KBM-7 (cell line): ENCODE results near the gene LOXHD1.

ENCODE experiments used
- DNase-seq: peaks from one replicate; pipeline ENCODE4 v3.0.0-alpha.2; 2015
- in situ Hi-C: fragments of 300-500 bp; cut with MboI; formaldehyde crosslinking; loops from 2 replicates; pipeline ENCODE4 v1.14.3; 2020; ENCODE audit warnings: low sequenced_read_pairs, low pct_unique_long_range_greater_than_20kb, mixed read lengths

The LOXHD1 gene

DNA sequence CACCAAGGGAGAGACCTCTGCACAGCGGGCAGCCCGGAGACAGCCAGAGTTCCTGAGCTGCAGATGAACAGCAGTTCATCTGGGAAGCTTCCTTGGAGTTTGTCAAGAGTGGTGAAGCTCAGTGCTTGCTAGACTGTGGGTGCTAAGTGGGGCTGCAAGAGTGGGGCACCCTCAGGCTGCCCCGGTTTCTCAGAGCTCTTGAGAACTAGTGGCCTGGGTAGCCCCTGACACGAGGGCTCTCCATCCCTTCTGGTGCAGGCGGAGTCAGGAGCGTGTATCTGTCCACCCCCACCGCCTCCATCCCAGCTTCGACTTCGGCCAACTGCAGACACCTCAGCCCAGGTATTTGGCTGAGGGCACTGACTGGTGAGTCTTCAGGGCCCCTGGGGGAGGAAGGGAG, 222.0 kb downstream of the LOXHD1 start:
- in situ Hi-C loops: no loop called here
- no peak for DNase-seq

DNA sequence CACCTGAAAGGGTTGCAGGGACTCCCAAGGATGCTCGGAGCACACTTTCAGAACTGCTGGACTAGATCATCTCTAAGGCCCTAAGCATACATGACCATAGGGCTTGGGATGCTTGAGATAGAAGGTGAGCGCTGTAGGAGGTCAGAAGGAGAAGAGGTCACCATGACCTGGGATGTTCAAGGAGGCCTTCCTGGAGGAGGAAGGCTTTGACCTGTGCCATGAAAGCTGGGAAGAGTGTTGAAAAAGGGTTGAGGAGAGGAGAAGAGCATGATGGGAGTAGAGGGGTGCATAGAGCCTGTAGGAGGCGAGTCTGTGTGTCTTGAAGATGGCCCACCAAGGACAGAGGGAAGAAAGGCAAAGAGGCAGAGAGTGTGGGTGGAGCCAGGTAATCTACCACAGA, 222.4 kb downstream of the LOXHD1 start:
- DNase-seq: no peak
- in situ Hi-C loops: no loop called here

DNA sequence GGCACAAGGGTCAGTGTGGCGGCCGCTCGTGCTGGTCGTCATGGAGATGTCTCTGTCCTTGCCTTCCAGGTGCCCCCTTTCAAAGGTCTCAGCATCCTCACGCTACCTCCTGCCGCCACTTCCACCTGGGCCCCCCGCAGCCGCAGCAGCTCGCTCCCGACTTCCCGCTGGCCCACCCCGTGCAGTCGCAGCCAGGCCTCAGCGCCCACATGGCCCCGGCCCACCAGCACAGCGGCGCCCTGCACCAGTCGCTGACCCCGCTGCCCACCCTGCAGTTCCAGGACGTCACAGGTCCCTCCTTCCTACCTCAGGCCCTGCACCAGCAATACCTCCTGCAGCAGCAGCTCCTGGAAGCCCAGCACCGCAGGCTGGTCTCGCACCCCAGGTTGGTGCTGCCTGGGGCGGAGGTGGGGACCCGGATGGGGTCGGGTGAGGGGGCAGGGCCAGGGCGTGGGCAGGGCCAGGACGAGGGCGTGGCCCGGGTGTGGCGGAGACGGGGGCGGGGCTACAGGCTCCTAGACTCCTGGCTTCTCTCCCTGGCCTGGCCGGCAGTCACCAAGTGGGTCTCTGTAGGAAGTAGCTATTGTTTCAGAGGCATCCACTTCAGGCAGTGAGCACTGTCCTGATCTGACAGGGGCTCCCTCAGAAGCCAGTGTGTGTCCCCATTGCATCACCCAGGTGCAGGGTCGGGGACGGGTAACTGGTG, 223.7 kb downstream of the LOXHD1 start:
- in situ Hi-C loops: no loop called here
- no peak for DNase-seq

DNA sequence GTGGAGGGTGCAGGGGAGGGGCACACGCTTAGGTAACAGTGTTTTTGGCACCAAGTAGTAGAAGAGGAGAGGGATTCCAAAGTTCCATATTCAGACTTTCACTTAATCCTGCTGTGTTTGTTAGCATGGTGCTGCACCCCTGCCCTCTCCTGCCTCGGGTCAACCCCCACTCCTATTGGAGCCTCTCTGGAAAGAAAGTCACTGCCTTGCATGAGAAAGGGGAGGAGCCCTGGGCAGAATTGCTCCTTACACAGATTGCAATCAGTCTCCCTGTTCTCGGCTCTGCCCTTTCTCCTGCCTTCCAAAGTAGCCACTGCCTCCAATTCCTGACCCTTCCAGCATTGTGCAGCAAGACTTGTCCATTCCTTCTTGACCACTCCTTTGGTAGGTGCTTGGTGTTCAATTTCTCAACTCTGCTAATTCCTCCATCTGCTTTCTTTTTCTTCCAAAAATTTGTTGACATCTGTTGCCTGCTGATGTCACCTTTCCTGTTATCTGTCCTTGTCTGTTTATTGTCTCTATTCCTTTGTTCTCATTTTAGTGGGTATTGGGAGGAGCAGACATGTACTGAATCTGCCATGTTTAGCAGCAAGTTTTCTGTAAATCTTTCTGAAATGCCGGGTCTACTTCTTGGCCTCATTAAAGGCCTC, 225.4 kb downstream of the LOXHD1 start:
- DNase-seq: no peak
- in situ Hi-C loops: no loop called here

DNA sequence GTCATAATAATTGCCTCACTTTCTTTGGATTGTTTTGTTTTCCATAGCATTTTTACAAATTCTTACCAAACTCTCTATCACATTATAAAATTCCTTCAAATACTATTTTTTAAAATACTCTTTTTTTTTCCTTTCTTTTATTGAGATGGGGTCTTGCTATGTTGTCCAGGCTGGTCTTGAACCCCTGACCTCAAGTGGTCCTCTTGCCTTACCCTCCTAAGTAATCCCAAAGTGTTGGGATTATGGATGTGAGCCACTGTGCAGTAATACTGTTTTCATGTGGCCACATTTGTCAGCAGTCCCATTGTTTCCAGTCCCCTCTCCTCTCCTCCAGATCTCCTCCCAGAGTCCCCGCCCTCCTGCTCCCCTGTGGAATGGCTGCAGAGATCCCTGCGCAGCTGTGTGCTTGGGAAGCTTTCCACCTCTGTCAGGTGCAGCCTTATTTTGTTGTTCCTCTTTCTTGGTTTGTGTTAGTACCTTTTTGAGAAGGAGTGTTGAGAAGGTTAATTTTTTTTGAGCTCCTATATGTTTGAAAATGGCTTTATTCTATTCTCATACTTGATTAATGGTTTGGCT, 227.3 kb downstream of the LOXHD1 start:
- DNase-seq: no peak

DNA sequence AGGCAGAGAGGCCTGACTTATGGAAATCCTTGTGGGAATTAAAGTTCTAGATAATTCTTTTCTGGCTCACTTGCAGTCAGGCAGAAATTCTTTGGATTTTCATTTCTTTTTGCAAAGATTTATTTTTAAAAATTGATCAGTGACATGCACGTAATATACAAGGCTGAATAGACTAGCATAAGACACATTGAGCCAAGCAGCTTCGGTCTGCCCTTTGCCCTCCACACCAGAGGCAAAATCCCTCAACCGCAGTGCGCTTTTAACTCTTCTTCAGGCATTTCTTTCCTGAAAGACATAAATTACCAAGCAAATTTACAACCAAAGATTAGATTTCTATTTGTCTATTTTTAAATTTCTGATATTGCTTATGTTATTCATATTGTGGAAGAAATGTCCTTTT, 227.9 kb downstream of the LOXHD1 start:
- in situ Hi-C loops: no loop called here
- DNase-seq: no peak

More for the DNA sequence above, 227.3 kb downstream of the LOXHD1 start:
- in situ Hi-C loops: no loop called here

DNA sequence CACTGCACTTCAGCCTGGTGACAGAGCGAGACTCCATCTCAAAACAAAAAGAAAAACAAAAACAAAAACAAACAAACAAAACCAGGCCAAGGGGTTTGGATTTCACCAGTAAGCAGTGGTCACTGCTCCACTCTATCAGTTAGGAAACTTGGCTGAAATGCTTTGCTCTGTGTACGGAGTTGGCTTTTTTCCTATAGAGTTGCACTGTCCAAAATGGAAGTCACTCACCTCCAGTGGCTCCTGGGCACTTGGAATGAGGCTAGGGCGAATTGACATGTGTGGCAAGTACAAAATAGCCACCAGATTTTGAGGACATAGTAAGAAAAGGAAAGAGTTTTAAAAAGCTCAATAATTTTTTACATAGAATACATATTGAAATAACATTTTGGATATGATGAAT, 228.7 kb downstream of the LOXHD1 start:
- no peak for DNase-seq
- in situ Hi-C loops: no loop called here

DNA sequence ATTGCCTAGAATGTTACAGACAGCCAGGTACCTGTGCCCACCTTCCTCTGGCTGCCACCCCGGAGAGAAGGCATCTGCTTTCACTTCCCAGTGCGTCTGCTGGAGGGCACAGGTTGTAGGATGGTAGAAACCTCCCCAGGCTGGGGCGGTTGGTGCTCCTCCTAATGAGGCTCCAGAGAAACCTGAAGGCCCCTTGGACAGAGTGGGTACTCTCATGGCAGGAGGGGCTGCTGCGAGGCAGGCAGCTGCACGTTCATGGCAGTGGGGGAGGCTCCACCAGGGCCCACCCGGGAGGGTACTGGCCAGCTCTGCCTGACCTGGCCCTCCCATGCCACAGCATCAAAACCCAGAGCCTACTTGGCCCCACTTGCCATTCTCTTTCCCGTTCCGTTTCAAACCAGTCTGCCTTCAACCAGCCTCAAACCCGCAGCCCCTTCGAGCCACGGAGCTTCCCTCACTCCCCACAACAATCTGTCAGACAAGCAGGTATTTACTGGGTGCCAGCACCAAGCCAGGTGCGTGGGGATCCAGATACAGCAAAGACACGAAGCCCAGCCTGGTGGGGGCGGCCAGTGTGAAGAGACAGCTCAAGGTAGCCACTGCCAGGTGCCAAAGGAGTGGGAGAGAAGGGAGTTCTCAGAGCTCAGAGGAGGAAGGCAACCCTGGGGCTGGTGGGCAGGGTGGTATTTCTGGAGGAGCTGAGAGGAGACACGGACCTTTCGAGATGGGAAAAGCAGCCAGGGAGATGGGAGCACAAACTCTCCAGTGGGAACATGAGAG, 229.6 kb downstream of the LOXHD1 start:
- in situ Hi-C loops: no loop called here
- no peak for DNase-seq
